ENCODE measurements around the gene COX18.

The COX18 gene

GRCh38 chr4:73011629-73011985 is 57.9 kb downstream of the COX18 start:
- no peak for TF ChIP-seq CTCF (conservative IDR thresholded peaks at IDR 0.05; ENCODE audit: low read depth, low read length)
- no peak overlapping the region for H3K4me3 ChIP-seq (ENCODE audit: low read depth, low read length)
- no peak for DNase-seq (ENCODE audit: low read depth)

- no peak for TF ChIP-seq CTCF (conservative IDR thresholded peaks at IDR 0.05; ENCODE audit: low read depth, low read length)
- H3K4me3 ChIP-seq (ENCODE audit: low read depth, low read length), result no peak overlapping the region
- no peak for DNase-seq (ENCODE audit: low read depth)
Measured at GRCh38 chr4:73010789-73011628, 58.5 kb downstream of the COX18 start.

GRCh38 chr4:73007526-73008100 is 61.9 kb downstream of the COX18 start:
- DNase-seq (ENCODE audit: low read depth), result no peak
- H3K4me3 ChIP-seq (ENCODE audit: low read depth, low read length), result no peak overlapping the region
- no peak for TF ChIP-seq CTCF (conservative IDR thresholded peaks at IDR 0.05; ENCODE audit: low read depth, low read length)

- no peak overlapping the region for H3K4me3 ChIP-seq (ENCODE audit: low read depth, low read length)
- TF ChIP-seq CTCF (conservative IDR thresholded peaks at IDR 0.05; ENCODE audit: low read depth, low read length), result no peak
- DNase-seq (ENCODE audit: low read depth), result no peak
Measured at GRCh38 chr4:73006286-73006990, 63.1 kb downstream of the COX18 start.

GRCh38 chr4:73005514-73005913 is 64.0 kb downstream of the COX18 start:
- DNase-seq (ENCODE audit: low read depth), result no peak
- no peak overlapping the region for H3K4me3 ChIP-seq (ENCODE audit: low read depth, low read length)
- TF ChIP-seq CTCF (conservative IDR thresholded peaks at IDR 0.05; ENCODE audit: low read depth, low read length), result no peak
